Islet precursor cell (in vitro differentiated cells): Measurements from ENCODE around the gene TENM3.

Source experiments
- DNase-seq: peaks from one replicate; pipeline ENCODE4 v3.0.0-alpha.2; 2018

Gene TENM3

DNA sequence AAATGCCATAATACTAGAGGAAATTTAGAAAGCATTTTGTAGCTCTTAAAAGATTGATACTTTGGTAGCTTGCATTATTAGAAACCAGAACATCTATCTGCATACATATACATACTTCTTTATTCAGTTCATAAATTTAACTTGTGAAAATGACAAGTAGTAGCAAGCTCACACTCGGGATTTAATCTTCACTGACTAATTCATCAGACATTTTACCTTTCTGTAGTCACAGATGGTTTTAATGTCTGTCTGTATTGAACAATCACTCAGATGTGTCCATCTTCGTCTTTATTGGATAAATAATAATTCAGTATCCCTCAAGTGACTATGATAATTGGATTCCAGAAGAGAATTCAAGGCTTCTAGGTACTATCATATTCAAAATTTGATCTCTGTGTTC lies 232.3 kb downstream of the TENM3 start:
- no peak for DNase-seq

DNA sequence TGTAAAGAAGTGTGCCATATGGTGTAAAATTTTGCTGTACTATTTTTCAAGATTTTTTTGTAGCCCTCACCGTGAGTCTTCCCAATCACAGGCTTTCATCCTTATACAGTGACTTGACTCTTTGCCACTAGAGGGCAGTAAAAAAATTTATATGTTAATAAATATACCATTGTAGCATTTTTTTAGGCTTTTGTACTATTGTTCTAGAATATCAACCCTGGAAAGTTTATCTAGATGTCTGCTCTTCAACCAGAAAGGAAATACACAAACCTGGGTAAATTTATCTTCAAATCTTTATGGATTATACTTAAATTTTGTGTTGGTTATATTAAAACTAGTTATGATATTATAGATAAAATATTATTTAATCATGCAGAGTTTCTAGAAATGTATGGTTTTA lies 235.3 kb downstream of the TENM3 start:
- DNase-seq: no peak

DNA sequence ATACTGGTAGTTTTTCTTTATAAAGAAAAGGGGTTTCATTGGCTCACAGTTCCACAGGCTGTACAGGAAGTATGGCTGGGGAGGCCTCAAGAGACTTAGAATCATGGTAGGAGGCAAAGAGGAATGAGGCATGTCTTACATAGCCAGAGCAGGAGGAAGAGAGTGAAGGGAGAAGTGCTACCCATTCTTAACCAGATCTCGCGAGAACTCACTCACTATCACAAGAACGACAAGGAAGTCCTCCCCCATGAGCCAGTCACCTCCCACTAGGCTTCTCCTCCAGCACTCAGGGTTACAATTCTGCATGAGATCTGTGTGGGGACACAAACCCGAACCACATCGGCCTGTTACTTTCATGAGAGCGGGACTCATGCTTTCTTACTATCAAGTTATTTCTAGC lies 240.5 kb downstream of the TENM3 start:
- no peak for DNase-seq

DNA sequence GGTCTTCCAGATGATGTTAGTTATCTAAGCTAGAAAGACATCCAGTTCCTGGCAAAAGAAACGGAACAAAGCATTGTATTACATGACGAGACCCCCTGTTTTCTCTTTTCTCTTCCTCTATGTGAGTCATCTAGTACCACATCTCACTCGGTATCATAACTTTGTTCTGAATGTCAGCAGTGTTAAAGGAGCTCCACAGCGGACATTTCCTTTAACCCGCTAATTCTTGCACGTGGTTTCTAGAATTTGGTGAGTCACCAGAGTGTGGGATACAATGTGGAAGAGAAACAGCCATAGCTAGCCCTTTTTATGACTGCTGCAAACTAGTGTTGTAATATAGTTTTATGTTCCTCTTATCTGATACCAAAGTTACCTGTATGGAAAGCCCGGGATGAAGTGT lies 243.7 kb downstream of the TENM3 start:
- DNase-seq: no peak

DNA sequence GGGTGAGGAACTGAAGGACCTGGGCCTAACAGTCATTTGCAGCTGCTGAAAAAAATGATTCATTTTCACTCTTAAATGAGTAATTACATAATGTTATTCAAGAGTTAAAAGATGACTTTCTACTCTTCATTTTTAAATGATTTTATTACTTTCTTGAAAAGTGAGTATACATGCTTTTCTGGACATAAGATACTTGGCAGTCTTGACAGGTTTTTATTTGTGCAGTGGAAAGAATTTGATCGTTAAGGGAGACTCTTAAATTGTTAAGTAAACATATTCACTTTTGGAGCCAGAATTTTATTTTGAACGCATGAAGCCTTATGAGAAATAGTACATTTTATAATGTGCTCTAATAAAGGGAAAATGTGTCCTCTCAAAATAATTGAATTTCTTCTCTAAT lies 245.7 kb downstream of the TENM3 start:
- DNase-seq: no peak

DNA sequence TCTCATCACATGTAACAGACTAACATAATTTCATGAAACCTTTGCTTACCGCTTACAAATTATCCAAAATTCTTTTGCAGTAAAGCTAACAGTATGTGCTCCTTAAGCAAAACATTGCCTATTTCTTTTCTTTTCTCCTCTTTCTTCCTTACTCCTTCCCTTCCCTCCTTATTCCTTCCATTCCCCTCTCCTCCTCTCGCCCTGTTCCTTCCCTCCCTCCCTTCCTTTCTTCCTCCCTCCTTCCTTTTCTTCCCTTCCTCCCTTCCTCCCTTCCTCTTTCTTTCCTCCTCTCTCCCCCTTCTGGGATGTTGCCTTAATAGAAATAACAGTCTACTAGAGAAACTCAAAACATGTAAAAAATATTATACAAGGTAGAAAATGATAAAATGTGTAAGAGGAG lies 246.4 kb downstream of the TENM3 start:
- DNase-seq: no peak

DNA sequence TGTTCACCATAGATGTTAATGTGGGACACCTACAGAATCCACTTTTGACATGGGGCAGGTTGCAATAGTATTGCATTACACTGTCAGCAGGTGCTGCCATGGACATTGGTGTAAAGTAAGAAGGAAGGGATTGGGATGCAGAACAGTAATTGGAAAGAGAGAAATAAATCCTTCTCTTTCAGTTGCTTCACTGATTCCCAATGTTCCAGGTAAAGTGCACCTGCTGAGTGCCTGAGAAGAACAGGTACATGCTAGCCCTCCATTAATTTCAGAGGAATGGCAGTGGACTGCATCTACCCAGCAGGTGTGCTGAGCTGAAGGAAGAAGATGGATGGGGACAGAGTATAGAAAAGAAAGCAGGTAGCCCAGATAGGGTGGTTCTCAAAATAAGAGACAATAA lies 248.5 kb downstream of the TENM3 start:
- DNase-seq: no peak

DNA sequence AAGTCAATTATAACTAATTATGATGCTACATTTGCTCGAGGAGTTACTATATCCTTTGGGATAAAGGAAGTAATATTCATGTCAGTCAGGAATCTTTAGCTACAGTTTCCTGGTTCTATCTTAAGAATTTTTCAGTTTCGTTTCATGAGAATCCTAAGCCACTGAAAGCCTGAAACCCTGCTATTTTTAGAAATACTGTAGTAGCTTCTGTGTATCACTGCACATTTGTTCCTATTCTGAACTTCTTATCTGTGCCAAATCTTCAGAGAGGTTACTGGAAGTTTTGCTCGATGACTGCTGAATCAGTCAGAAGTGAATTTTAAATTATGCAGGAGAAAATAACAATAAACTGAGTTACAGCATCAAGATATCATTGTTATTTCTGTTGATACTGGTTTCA lies 249.2 kb downstream of the TENM3 start:
- DNase-seq: no peak

DNA sequence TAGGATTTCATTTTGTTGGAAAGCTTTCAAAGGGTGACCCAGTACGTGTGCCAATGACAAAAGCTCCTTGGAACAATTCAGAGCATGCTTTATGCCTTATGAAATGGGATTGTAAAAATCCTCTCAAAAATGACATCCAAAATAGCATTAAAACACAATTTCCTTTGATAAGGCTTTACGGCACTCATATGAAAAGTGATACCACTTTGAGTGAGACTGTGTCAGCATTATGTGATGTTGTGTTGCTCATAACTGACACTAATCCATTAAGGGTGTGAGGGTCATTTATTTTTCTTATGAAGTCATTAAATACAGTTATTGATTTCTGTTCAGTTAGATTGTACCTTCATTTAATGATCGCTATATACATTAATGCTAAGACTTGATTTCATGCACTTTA lies 250.2 kb downstream of the TENM3 start:
- no peak for DNase-seq

DNA sequence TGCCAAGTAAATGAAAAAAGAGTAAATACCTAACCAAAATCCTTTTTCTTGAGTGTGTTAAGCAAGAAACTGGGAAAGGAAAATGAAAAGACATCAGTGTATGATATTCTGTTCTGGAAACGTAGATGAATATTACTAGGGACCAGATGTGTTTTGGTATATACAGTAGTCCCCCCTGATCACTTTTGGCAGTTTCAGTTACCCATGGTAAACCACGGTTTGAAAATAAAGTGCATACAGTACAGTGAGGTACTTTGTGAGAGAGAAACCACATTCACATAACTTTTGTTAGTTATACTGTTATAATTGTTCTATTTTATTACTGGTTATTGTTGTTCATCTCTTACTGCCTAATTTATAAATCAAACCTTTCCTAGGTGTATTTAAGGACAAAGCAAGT lies 250.9 kb downstream of the TENM3 start:
- no peak for DNase-seq

DNA sequence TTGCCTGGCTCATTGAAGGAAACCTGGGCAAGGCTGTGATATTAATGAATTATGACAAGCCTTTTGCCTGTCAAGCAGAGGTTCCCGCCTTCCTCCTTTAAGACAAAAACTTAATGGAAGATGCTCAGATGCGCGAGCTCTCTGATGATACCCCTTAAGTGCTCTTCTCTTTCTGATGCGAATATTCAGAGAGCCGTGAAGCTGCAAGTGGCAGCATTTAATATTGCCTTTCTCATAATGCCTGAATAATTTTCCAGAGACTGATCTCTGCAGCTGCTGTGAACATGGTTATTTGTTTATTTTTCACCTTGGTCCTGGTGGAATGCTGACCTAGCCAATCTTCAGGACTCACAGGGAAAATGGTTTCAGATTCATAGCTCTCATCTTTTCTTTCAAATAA lies 251.8 kb downstream of the TENM3 start:
- DNase-seq: no peak

DNA sequence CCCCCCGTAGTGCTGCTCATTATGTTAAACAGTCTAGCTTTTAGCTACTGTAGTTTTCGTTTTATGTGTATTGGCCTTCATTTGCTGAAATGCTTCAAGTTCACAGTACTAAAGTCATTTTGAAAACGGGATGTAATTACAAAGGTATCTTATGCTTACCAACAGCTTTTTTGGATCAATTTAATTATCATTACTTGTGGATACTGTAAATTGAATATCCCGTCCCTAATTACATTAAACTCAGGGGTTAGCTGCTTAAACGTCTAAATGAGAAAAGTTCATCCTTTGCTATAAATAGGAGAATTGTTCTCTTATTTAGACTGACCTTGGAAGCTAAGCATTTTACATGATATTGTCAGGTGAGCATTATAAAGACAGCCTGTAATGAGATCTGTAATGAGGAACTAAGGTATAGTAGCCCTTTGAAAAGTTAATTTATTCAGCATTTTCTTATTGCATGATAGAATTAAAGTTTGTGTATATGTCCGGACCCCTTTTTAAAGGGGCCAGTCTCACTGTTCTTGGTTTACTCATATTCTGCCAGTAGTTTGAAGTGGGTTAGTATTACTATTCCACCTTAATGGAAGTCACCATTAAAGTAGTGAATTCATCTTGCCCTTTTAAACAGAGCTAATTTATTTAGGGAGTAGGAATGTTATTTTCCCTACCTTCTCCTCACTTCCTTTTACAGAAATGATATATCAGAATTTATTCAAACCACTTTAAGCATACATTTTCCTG lies 252.6 kb downstream of the TENM3 start:
- DNase-seq: no peak

DNA sequence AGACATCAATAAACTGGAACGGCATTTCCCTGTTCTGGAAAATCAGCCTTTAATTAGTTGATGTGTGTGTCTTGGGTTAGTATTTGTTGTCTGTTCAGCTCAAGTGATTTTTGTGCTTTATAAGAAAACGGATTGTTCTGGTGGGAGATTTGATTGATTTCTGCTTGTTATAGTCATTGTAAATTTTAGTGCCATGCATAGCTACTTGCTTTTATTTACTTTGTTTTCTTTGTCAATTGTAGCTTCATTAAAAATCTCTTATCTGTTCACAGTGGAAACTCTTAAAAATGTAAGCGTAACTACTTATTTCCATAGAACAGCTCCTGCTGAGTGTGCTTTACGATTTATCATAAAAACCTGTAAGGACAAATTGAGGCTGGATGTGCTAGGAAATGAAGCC lies 253.2 kb downstream of the TENM3 start:
- DNase-seq: no peak

DNA sequence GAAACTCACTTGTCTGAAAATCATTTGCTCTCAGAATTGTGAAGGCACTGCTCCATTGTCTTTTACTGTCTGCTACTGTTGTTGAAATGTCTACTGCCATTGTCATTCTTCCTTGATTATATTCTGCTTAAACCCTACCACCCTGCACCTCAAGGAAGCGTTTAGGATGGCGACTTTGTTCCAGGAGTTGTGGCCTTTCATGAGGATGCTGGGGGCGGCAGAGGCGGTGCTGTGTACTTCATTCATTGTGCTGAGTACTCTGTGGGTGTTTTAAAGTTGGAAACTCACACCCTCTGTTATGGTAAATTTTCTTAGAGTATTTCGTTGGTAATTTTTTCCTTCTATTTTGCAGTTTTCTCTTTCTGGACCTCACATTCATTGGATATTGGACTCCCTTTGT lies 258.9 kb downstream of the TENM3 start:
- DNase-seq: no peak

DNA sequence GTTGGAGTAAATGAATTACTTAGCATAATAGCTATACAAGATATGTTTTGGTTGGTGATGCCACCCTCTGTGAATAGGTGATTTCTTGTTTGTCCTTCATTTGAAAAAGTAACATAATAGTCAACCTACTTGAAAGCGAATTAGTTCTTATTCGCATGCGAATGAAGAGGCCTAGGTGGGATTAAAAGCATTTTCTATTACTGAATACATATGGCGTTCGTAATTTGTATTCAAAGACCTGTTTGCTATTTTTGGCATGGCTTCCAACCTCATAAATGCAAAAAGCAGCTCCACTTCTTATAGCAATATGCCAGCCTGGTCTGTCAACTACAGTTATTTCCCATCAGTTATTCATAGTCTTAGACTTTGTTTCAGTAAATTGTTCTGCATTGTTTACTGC lies 261.3 kb downstream of the TENM3 start:
- no peak for DNase-seq

DNA sequence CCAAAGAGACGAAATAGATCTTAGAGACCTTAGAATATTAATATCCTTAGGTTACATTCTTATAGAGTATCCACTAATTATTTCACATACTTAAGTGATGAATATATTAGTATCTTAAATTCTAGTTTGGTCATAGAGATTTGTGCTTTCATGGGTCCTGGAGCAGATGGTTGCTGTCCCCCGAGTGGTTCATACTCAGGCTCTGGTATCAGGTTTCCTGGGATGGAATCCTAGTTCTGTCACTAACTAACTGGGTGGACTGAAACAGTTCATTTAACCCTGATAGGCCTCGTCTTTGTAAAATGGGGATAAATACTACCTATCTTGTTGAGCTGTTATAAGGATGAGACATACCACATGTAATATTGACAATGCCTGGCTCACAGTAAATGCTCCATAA lies 264.6 kb downstream of the TENM3 start:
- no peak for DNase-seq

DNA sequence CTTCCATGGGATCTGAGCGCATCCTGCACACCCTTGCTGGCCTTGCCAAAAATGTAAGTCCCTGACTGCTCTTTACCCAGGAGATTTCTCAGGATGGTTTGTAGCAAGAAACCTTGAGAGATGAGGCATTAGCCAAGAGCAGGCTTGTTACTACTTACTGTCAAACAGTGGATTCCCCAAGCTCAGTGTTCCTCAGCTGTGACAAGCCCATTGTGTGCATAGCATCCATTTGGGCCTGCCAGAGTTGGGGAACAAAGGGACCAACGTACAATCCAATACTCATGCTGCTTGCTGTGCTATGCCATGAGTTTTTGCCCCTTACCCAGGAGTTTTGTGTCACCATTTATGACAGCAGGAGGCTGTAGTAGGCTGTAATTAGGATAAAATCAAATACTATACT lies 267.6 kb downstream of the TENM3 start:
- no peak for DNase-seq

DNA sequence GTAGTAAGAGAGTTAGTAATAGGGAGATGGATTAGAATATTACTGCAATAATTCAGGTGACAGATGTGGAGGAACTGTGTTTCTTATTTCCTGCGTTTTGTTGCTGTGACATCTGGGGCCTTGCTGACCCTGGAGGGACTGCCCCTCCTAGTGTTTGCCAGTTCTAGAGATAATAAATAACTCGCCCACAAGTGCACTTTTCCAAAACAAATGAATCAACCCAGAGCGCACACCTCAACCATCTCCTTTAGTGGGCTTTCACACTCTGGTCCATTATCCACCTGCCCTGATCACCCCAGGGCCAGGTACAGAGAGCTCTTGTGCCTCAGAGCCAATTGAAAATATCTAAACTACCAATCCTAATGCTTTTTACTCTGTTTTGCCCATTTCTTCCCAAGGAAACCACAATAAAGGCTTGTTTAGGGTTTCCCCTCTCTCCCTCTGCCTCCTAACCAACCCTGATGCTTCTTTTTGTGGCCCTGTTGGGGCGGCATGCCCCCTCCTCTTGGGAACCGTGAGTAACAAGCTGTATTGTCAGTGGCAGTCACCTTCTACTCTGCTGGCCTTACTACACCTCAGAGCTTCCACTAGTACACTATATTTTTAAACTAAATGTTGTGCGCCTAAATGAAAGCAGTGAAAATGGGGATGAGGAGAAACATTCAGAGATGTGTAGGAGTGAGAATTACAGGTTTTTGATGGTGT lies 270.5 kb downstream of the TENM3 start:
- no peak for DNase-seq

DNA sequence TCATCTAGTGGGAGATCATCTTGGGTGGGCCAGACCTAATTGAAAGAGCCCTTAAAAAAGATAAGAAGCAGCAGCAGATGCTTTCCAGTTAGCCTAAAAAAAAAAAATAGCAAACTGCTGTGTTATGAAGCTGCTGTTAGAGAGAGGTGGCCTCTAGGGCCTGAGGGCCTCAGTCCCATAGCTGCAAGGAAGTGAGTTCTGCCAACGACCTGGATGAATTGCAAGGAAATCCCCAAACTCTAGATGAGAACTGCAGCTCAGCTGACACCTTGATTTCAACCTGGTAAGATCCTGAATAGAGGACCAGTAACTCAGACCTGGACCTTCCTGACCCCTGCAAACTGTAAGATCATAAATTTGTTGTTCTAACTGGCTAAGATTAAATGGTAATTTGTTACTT lies 275.2 kb downstream of the TENM3 start:
- DNase-seq: no peak

DNA sequence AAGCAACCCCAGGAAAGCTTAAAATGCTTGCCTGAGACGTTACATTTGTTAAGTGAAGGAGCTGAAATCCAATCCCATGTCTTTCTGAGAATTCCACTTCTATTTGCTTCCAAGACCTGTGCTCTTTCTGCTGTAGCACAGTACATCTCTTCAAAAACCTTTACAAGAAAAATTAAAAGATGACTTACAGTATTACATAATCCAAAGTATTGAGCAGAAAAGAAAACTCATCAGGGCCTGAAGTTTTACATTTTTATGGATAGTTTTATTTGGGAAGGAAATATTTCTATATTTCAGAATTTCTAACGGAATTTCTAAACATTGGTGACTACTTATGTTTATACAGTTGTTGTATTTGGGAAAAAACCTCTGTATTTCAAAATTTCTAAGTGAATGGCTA lies 276.3 kb downstream of the TENM3 start:
- DNase-seq: no peak

DNA sequence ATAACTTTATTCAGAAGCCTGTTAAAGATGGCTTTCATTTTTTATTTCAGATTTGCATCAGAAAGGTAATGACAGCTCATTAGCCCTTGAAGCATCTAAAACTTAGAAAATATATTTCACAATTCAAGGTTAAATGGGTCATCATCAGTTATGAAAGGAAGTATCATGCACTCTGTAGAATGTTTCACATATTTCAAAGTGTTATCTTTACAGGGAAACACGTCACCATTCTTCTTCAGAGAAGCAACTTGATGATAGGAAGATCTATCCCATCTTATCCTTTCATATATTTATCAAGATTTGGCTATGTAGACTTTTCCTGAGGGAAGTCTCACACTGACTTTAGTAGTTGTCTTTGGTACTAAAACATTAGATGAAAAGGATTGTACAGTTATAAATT lies 277.8 kb downstream of the TENM3 start:
- DNase-seq: no peak

DNA sequence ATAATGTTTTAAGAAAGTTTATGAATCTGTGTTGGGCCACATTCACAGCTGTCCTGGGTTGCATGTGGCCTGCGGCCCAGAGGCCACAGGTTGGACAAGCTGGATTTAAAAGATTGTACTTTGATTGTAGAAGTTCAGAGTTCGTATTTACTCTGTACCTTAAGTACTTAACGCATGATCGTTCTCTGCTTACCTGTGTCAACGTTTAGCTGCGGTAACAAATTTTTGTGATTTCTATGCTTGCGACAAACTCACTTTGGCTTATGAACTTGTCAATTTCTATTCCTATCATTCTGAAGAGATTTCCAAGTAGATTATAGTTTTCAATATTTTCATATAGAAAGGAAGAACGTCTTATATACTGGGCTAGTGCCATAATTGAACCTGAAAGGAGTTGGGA lies 285.6 kb downstream of the TENM3 start:
- no peak for DNase-seq

DNA sequence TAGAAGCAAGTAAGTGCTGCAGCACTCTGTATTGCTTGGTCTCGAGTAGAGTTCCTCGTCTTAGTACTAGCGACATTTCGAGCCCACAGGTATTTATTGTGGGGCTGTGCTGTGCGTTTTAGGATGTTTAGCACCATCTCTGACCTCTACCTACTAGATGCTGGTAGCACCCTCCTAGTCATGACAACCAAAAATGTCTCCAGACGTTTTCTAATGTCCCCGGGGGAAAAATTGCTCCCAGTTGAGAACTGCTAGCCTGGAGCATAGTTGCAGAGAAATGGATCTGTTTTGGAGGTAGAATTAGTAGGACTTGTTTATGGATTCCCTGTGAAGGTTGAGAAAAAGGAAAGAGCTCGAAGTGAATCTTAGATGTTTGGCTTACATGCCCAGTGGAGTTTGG lies 287.2 kb downstream of the TENM3 start:
- DNase-seq: no peak

DNA sequence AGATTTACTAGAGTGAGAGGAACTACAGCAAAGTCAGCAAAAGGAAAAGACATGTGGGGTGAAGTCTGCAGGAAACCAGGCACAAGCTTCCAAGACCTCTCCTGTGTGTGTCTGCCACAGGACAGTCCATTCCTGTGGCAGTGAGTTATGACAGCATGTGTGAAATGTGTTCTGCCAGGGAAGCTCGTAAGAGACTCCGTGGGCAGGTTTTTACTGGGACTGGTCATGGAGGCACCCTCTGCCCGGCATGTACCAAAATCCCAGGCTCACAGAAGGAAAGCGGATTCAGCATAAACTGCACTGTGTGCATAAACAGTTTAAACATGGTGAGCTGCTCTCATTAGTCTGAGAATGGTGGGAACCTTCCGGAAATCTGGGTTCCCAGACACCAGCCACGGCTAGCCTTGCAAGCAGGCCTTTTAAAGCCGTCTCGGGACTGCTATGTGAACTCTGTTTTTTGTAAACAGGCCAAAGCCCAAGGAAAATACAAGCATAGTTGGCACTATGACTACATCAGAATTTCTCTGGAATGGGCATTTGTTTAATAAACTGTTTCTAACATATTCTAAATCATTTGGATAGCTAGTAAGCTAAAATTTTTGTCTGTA lies 288.5 kb downstream of the TENM3 start:
- peak; percentile 69 for DNase-seq

DNA sequence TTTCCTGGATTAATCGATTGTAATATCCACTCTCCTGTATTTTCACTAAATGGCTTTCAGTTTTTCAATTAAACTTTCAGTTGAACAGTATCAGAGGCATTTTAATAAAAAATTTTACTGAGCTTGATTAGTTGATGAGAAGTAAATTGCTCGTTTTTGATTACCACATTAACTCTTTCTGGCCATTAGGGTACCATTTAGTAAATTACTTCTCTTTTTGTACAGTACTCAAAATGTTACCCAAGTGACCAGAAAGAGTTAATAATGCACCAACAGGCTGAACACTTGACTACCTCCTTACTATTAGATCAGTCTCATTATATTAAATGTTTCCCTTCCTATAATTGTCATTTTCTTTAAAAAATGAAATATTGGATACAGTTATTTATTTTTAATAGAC lies 289.2 kb downstream of the TENM3 start:
- DNase-seq: no peak
